Endothelial cell (in vitro differentiated cells): ENCODE data around the gene BCAS4. TPM values are rescaled to one million over a fixed set of nuclear protein-coding genes. Genes with fewer than 3 reads are reported as not detected.

ENCODE experiments used
- DNase-seq: peaks from one replicate; pipeline ENCODE4 v3.0.0; 2021; ENCODE audit warnings: low spot score
- H3K27ac Mint-ChIP-seq: one replicate; pipeline ENCODE4 v1.8.0; 2021; ENCODE audit warnings: mixed read lengths, inconsistent platforms; ENCODE audit not compliant: unreplicated experiment
- H3K27me3 Mint-ChIP-seq: one replicate; pipeline ENCODE4 v1.8.0; 2021; ENCODE audit warnings: mild to moderate bottlenecking, moderate library complexity, mixed read lengths, inconsistent platforms; ENCODE audit not compliant: unreplicated experiment
- H3K36me3 Mint-ChIP-seq: one replicate; pipeline ENCODE4 v1.8.0; 2021; ENCODE audit warnings: mild to moderate bottlenecking, low read depth, mixed read lengths, inconsistent platforms; ENCODE audit not compliant: unreplicated experiment
- H3K4me1 Mint-ChIP-seq: one replicate; pipeline ENCODE4 v1.8.0; 2021; ENCODE audit warnings: mild to moderate bottlenecking, mixed read lengths, inconsistent platforms; ENCODE audit not compliant: unreplicated experiment
- H3K4me3 Mint-ChIP-seq: one replicate; pipeline ENCODE4 v1.8.0; 2021; ENCODE audit warnings: mild to moderate bottlenecking, mixed read lengths, inconsistent platforms; ENCODE audit not compliant: unreplicated experiment
- H3K9me3 Mint-ChIP-seq: one replicate; pipeline ENCODE4 v1.8.0; 2021; ENCODE audit warnings: mixed read lengths, inconsistent platforms; ENCODE audit not compliant: unreplicated experiment
- total RNA-seq: library from RNA; stranded (reverse); fragmentation: NEBNext Ultra II Directional; extraction: Animal tissue kit (Norgen Biotek cat#: 25700); gene quantifications from one replicate; pipeline ENCODE4 v1.2.1, GENCODE V29; 2021; ENCODE audit not compliant: unreplicated experiment
- TF ChIP-seq, protein P1 (sequence below): fragments of 200-600 bp; sonication (generic); IDR thresholded peaks from one replicate; pipeline ENCODE4 v1.5.0; 2021; ENCODE audit warnings: antibody characterized with exemption; ENCODE audit not compliant: unreplicated experiment

Gene BCAS4
- total RNA-seq, 1 donor from 2014 or later = 7.6 TPM

GRCh38 chr20:50826121-50826520 lies 31.3 kb downstream of the BCAS4 start:
- Mint-ChIP-seq H3K27me3 (no peaks in the 10 kb centered on the region), H3K27ac (no peak overlapping the region), H3K36me3 (no peaks in the 10 kb centered on the region), H3K9me3 (no peaks in the 10 kb centered on the region), H3K4me1 (no peaks in the 10 kb centered on the region), H3K4me3 (no peak overlapping the region)
- DNase-seq = no peak
- TF ChIP-seq, protein P1, sequence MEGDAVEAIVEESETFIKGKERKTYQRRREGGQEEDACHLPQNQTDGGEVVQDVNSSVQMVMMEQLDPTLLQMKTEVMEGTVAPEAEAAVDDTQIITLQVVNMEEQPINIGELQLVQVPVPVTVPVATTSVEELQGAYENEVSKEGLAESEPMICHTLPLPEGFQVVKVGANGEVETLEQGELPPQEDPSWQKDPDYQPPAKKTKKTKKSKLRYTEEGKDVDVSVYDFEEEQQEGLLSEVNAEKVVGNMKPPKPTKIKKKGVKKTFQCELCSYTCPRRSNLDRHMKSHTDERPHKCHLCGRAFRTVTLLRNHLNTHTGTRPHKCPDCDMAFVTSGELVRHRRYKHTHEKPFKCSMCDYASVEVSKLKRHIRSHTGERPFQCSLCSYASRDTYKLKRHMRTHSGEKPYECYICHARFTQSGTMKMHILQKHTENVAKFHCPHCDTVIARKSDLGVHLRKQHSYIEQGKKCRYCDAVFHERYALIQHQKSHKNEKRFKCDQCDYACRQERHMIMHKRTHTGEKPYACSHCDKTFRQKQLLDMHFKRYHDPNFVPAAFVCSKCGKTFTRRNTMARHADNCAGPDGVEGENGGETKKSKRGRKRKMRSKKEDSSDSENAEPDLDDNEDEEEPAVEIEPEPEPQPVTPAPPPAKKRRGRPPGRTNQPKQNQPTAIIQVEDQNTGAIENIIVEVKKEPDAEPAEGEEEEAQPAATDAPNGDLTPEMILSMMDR = no peak

DNA sequence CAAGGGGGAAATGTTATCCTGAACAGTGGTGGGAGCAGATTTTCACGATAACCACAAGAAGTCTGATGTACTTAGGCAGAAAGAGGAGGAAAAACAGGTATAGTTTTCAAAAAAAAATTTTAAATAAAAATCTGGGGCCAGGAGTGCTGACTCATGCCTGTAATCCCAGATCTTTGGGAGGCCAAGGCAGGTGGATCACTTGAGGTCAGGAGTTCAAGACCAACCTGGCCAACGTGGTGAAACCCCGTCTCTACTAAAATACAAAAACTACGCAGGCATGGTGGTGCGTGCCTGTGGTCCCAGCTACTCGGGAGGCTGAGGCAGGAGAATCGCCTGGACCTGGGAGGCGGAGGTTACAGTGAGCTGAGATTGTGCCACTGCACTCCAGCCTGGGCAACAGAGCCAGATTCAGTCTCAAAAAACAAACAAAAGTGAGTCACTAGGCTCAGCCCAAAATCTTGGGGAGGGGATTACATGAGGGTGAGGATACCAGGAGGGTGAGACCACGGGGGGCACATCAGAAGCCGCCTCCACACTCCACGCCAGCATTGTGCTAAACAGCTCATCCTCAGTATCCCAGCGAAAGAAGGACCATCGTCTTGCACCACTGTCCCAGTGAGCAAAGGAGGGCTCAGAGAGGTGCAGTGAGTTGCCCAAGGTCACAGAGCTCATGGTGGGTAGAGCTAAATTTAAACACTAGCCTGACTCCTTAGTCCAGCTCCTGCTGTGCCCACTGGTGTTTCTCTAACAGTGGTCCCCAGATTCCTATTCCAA lies 33.7 kb downstream of the BCAS4 start:
- no peaks in the 10 kb centered on the region for H3K9me3 Mint-ChIP-seq

DNA sequence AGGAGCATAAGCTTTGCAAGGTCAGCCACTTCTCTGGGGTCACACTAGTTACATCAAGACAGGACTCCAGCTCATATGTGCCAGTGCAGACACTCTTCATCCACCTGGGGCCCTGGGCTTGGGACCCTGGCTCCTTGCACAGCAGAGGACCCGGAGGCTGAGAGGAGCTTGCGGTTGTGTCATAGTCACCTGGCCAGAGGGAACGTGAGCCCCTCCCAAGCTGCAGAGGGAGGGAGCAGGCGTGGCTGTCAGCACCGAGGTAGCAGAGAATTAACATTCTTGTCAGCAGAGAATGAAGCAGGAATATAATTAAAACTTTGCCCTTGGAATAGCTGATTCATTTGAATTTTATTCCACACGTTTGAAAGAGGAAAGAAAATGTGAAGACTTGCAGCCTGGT lies 36.8 kb downstream of the BCAS4 start:
- H3K27ac Mint-ChIP-seq = no peak overlapping the region

More for the DNA sequence above, 33.7 kb downstream of the BCAS4 start:
- peaks cover 3% of the 10 kb centered on the region for H3K4me1 Mint-ChIP-seq
- H3K27me3 Mint-ChIP-seq = peaks cover 2% of the 10 kb centered on the region
- no peak for DNase-seq
- H3K36me3 Mint-ChIP-seq = peaks cover 4% of the 10 kb centered on the region
- TF ChIP-seq, protein P1 = no peak
- no peak overlapping the region for H3K4me3 Mint-ChIP-seq
- H3K27ac Mint-ChIP-seq = no peak overlapping the region

GRCh38 chr20:50834599-50835005 lies 39.7 kb downstream of the BCAS4 start:
- TF ChIP-seq, protein P1 = no peak
- Mint-ChIP-seq H3K36me3 (peaks cover 4% of the 10 kb centered on the region), H3K4me3 (no peak overlapping the region), H3K4me1 (peaks cover 3% of the 10 kb centered on the region), H3K9me3 (no peaks in the 10 kb centered on the region), H3K27ac (no peak overlapping the region), H3K27me3 (peaks cover 2% of the 10 kb centered on the region)
- DNase-seq = no peak

More for the DNA sequence above, 36.8 kb downstream of the BCAS4 start:
- no peak for DNase-seq
- TF ChIP-seq, protein P1 = no peak
- peaks cover 4% of the 10 kb centered on the region for H3K36me3 Mint-ChIP-seq
- no peak overlapping the region for H3K4me3 Mint-ChIP-seq
- no peaks in the 10 kb centered on the region for H3K9me3 Mint-ChIP-seq
- H3K27me3 Mint-ChIP-seq = peaks cover 2% of the 10 kb centered on the region
- peaks cover 3% of the 10 kb centered on the region for H3K4me1 Mint-ChIP-seq
